ENCODE measurements around the gene MED26.
"Not testable (repeated sequence)": the region's sequence is repeated elsewhere in the genome, so short reads cannot be mapped to it uniquely, and the experiment has no call there.

Gene MED26

GRCh38 chr19:16548956-16549355, 79.0 kb downstream of the MED26 start:
- H3K36me3 ChIP-seq (ENCODE audit: control insufficient read depth, insufficient read depth, low read length), result peaks cover 18% of the 10 kb centered on the region
- H3K27me3 ChIP-seq (replicated peaks; ENCODE audit: control insufficient read depth, insufficient read depth, low read length, poor library complexity, severe bottlenecking), result no peaks in the 10 kb centered on the region
- H3K9me3 ChIP-seq (ENCODE audit: control insufficient read depth, low read length), result no peaks in the 10 kb centered on the region
- H3K4me3 ChIP-seq (ENCODE audit: insufficient read depth, low read depth, low read length, poor library complexity, severe bottlenecking), result no peak overlapping the region
- peaks cover 7% of the 10 kb centered on the region for H3K4me1 ChIP-seq (ENCODE audit: control insufficient read depth, insufficient read depth, low read length, poor library complexity, severe bottlenecking)
- no peak overlapping the region for H3K27ac ChIP-seq (ENCODE audit: insufficient read depth, low read length, poor library complexity, severe bottlenecking)
- no peak for DNase-seq

GRCh38 chr19:16544473-16545231, 83.4 kb downstream of the MED26 start:
- Histone ChIP-seq H3K4me1 (ENCODE audit: control insufficient read depth, insufficient read depth, low read length, poor library complexity, severe bottlenecking) (peaks cover 31% of the 10 kb centered on the region), H3K9me3 (ENCODE audit: control insufficient read depth, low read length) (no peaks in the 10 kb centered on the region), H3K4me3 (ENCODE audit: insufficient read depth, low read depth, low read length, poor library complexity, severe bottlenecking) (no peak overlapping the region), H3K27ac (ENCODE audit: insufficient read depth, low read length, poor library complexity, severe bottlenecking) (no peak overlapping the region), H3K27me3 (replicated peaks; ENCODE audit: control insufficient read depth, insufficient read depth, low read length, poor library complexity, severe bottlenecking) (no peaks in the 10 kb centered on the region), H3K36me3 (ENCODE audit: control insufficient read depth, insufficient read depth, low read length) (no peaks in the 10 kb centered on the region)
- no peak for DNase-seq

GRCh38 chr19:16543734-16544133, 84.3 kb downstream of the MED26 start:
- DNase-seq; H3K27me3 ChIP-seq (replicated peaks; ENCODE audit: control insufficient read depth, insufficient read depth, low read length, poor library complexity, severe bottlenecking); H3K27ac ChIP-seq (ENCODE audit: insufficient read depth, low read length, poor library complexity, severe bottlenecking); H3K9me3 ChIP-seq (ENCODE audit: control insufficient read depth, low read length); H3K4me3 ChIP-seq (ENCODE audit: insufficient read depth, low read depth, low read length, poor library complexity, severe bottlenecking); H3K36me3 ChIP-seq (ENCODE audit: control insufficient read depth, insufficient read depth, low read length): not testable (repeated sequence)
- peaks cover 35% of the 10 kb centered on the region for H3K4me1 ChIP-seq (ENCODE audit: control insufficient read depth, insufficient read depth, low read length, poor library complexity, severe bottlenecking)

- H3K4me1 ChIP-seq (ENCODE audit: control insufficient read depth, insufficient read depth, low read length, poor library complexity, severe bottlenecking), result peaks cover 35% of the 10 kb centered on the region
- DNase-seq, result no peak
- H3K4me3 ChIP-seq (ENCODE audit: insufficient read depth, low read depth, low read length, poor library complexity, severe bottlenecking), result peak overlapping the region; percentile 91
- no peaks in the 10 kb centered on the region for H3K27me3 ChIP-seq (replicated peaks; ENCODE audit: control insufficient read depth, insufficient read depth, low read length, poor library complexity, severe bottlenecking)
- H3K9me3 ChIP-seq (ENCODE audit: control insufficient read depth, low read length), result no peaks in the 10 kb centered on the region
- H3K36me3 ChIP-seq (ENCODE audit: control insufficient read depth, insufficient read depth, low read length), result no peaks in the 10 kb centered on the region
- peak overlapping the region; percentile 88 for H3K27ac ChIP-seq (ENCODE audit: insufficient read depth, low read length, poor library complexity, severe bottlenecking)
These were observed 85.0 kb downstream of the MED26 start for GRCh38 chr19:16542910-16543472.

- no peaks in the 10 kb centered on the region for H3K27me3 ChIP-seq (replicated peaks; ENCODE audit: control insufficient read depth, insufficient read depth, low read length, poor library complexity, severe bottlenecking)
- peaks cover 4% of the 10 kb centered on the region for H3K36me3 ChIP-seq (ENCODE audit: control insufficient read depth, insufficient read depth, low read length)
- H3K9me3 ChIP-seq (ENCODE audit: control insufficient read depth, low read length), result no peaks in the 10 kb centered on the region
- peak within 1 kb of the TSS; percentile 91 for H3K4me3 ChIP-seq (ENCODE audit: insufficient read depth, low read depth, low read length, poor library complexity, severe bottlenecking)
- peaks cover 35% of the 10 kb centered on the region for H3K4me1 ChIP-seq (ENCODE audit: control insufficient read depth, insufficient read depth, low read length, poor library complexity, severe bottlenecking)
- DNase-seq, result peak; percentile 89 to 93 (median 91)
- peak within 1 kb of the TSS; percentile 88 for H3K27ac ChIP-seq (ENCODE audit: insufficient read depth, low read length, poor library complexity, severe bottlenecking)
These were observed 85.7 kb downstream of the MED26 start, which contains the start of gene CHERP for GRCh38 chr19:16542045-16542909. CHERP (minus strand) TSS chr19:16542437; CDS start chr19:16542378, 59 bp downstream.

GRCh38 chr19:16541526-16542044, 86.4 kb downstream of the MED26 start:
- peaks cover 11% of the 10 kb centered on the region for H3K36me3 ChIP-seq (ENCODE audit: control insufficient read depth, insufficient read depth, low read length)
- H3K9me3 ChIP-seq (ENCODE audit: control insufficient read depth, low read length), result no peaks in the 10 kb centered on the region
- H3K4me1 ChIP-seq (ENCODE audit: control insufficient read depth, insufficient read depth, low read length, poor library complexity, severe bottlenecking), result peaks cover 35% of the 10 kb centered on the region
- H3K27ac ChIP-seq (ENCODE audit: insufficient read depth, low read length, poor library complexity, severe bottlenecking), result peak overlapping the region; percentile 88
- H3K27me3 ChIP-seq (replicated peaks; ENCODE audit: control insufficient read depth, insufficient read depth, low read length, poor library complexity, severe bottlenecking), result no peaks in the 10 kb centered on the region
- no peak for DNase-seq
- peak overlapping the region; percentile 91 for H3K4me3 ChIP-seq (ENCODE audit: insufficient read depth, low read depth, low read length, poor library complexity, severe bottlenecking)

GRCh38 chr19:16540948-16541347, 87.1 kb downstream of the MED26 start:
- peaks cover 35% of the 10 kb centered on the region for H3K4me1 ChIP-seq (ENCODE audit: control insufficient read depth, insufficient read depth, low read length, poor library complexity, severe bottlenecking)
- no peaks in the 10 kb centered on the region for H3K9me3 ChIP-seq (ENCODE audit: control insufficient read depth, low read length)
- H3K4me3 ChIP-seq (ENCODE audit: insufficient read depth, low read depth, low read length, poor library complexity, severe bottlenecking), result peak overlapping the region; percentile 91
- H3K36me3 ChIP-seq (ENCODE audit: control insufficient read depth, insufficient read depth, low read length), result peaks cover 17% of the 10 kb centered on the region
- no peaks in the 10 kb centered on the region for H3K27me3 ChIP-seq (replicated peaks; ENCODE audit: control insufficient read depth, insufficient read depth, low read length, poor library complexity, severe bottlenecking)
- H3K27ac ChIP-seq (ENCODE audit: insufficient read depth, low read length, poor library complexity, severe bottlenecking), result peak overlapping the region; percentile 88
- no peak for DNase-seq

- Histone ChIP-seq H3K9me3 (ENCODE audit: control insufficient read depth, low read length) (no peaks in the 10 kb centered on the region), H3K4me1 (ENCODE audit: control insufficient read depth, insufficient read depth, low read length, poor library complexity, severe bottlenecking) (peaks cover 17% of the 10 kb centered on the region), H3K27ac (ENCODE audit: insufficient read depth, low read length, poor library complexity, severe bottlenecking) (no peak overlapping the region), H3K4me3 (ENCODE audit: insufficient read depth, low read depth, low read length, poor library complexity, severe bottlenecking) (no peak overlapping the region), H3K36me3 (ENCODE audit: control insufficient read depth, insufficient read depth, low read length) (peaks cover 49% of the 10 kb centered on the region), H3K27me3 (replicated peaks; ENCODE audit: control insufficient read depth, insufficient read depth, low read length, poor library complexity, severe bottlenecking) (no peaks in the 10 kb centered on the region)
- no peak for DNase-seq
These were observed 90.9 kb downstream of the MED26 start for GRCh38 chr19:16537111-16537510.

GRCh38 chr19:16536130-16536529, 91.9 kb downstream of the MED26 start:
- peaks cover 59% of the 10 kb centered on the region for H3K36me3 ChIP-seq (ENCODE audit: control insufficient read depth, insufficient read depth, low read length)

More at GRCh38 chr19:16536130-16536529, 91.9 kb downstream of the MED26 start:
- Histone ChIP-seq H3K27ac (ENCODE audit: insufficient read depth, low read length, poor library complexity, severe bottlenecking) (no peak overlapping the region), H3K9me3 (ENCODE audit: control insufficient read depth, low read length) (no peaks in the 10 kb centered on the region), H3K27me3 (replicated peaks; ENCODE audit: control insufficient read depth, insufficient read depth, low read length, poor library complexity, severe bottlenecking) (no peaks in the 10 kb centered on the region), H3K4me1 (ENCODE audit: control insufficient read depth, insufficient read depth, low read length, poor library complexity, severe bottlenecking) (peaks cover 12% of the 10 kb centered on the region), H3K4me3 (ENCODE audit: insufficient read depth, low read depth, low read length, poor library complexity, severe bottlenecking) (no peak overlapping the region)
- no peak for DNase-seq

Measured in effector memory CD4-positive, alpha-beta T cell (primary cell).